Sigmoid colon (tissue), 4 donors: ENCODE measurements around the gene MACF1.

Experiments
- EP300 ChIP-seq, 4 donors: sonication (generic); formaldehyde crosslinking; IDR thresholded peaks; one replicate each; pipeline ENCODE4 v1.6.1; 2017; ENCODE audit warnings: antibody characterized with exemption in 4 of 4
- POLR2A ChIP-seq, 2 donors: fragments of 450-650 bp; IDR thresholded peaks; one replicate each; pipeline ENCODE4 v1.6.1; 2016; ENCODE audit warnings: antibody characterized with exemption in 2 of 2, mild to moderate bottlenecking in 2 of 2, moderate library complexity in 2 of 2
- POLR2AphosphoS5 ChIP-seq, 4 donors: sonication (generic); formaldehyde crosslinking; IDR thresholded peaks; one replicate each; pipeline ENCODE4 v1.6.1; 2017; ENCODE audit warnings: antibody characterized with exemption in 4 of 4
- TF ChIP-seq, protein P1 (sequence below), 4 experiments: fragments of 450-650 bp in 3 of 4; fragments of 200-600 bp in 1 of 4; IDR thresholded peaks; one replicate each; pipeline ENCODE4 v1.5.1; 2016 to 2019; ENCODE audit warnings: antibody characterized with exemption in 4 of 4, mild to moderate bottlenecking in 3 of 4, moderate library complexity in 2 of 4

GRCh38 chr1:39326836-39327235, 122.3 kb downstream of the MACF1 start:
- TF ChIP-seq, protein P1, sequence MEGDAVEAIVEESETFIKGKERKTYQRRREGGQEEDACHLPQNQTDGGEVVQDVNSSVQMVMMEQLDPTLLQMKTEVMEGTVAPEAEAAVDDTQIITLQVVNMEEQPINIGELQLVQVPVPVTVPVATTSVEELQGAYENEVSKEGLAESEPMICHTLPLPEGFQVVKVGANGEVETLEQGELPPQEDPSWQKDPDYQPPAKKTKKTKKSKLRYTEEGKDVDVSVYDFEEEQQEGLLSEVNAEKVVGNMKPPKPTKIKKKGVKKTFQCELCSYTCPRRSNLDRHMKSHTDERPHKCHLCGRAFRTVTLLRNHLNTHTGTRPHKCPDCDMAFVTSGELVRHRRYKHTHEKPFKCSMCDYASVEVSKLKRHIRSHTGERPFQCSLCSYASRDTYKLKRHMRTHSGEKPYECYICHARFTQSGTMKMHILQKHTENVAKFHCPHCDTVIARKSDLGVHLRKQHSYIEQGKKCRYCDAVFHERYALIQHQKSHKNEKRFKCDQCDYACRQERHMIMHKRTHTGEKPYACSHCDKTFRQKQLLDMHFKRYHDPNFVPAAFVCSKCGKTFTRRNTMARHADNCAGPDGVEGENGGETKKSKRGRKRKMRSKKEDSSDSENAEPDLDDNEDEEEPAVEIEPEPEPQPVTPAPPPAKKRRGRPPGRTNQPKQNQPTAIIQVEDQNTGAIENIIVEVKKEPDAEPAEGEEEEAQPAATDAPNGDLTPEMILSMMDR (IDR thresholded peaks at IDR 0.05) = no peak
- no peak for TF ChIP-seq POLR2A (IDR thresholded peaks at IDR 0.05)
- TF ChIP-seq POLR2AphosphoS5 (IDR thresholded peaks at IDR 0.05) = no peak
- no peak for TF ChIP-seq EP300 (IDR thresholded peaks at IDR 0.05)
